ENCODE results near the gene SCCPDH.

The SCCPDH gene

GRCh38 chr1:246755419-246755818 lies 31.2 kb downstream of the SCCPDH start:
- Histone ChIP-seq H3K4me3 (replicated peaks; ENCODE audit: insufficient read depth, low read length) (no peak overlapping the region), H3K27ac (replicated peaks) (no peak overlapping the region), H3K27me3 (ENCODE audit: insufficient read depth, poor library complexity, severe bottlenecking) (no peaks in the 10 kb centered on the region)
- TF ChIP-seq SPI1 (IDR thresholded peaks at IDR 0.05; ENCODE audit: borderline replicate concordance, low read depth) (no peak), POLR2AphosphoS5 (IDR thresholded peaks at IDR 0.05; ENCODE audit: low read depth) (no peak), REST (IDR thresholded peaks at IDR 0.05; ENCODE audit: insufficient replicate concordance, low read depth) (no peak), GABPA (IDR thresholded peaks at IDR 0.05; ENCODE audit: low read depth) (no peak), CTCF (IDR thresholded peaks at IDR 0.05; ENCODE audit: insufficient read depth, low read length) (no peak)
- no peak for DNase-seq (ENCODE audit: low read depth in 1 of 2, low spot score in 1 of 2)

GRCh38 chr1:246760422-246761347 lies 36.5 kb downstream of the SCCPDH start:
- TF ChIP-seq SPI1 (IDR thresholded peaks at IDR 0.05; ENCODE audit: borderline replicate concordance, low read depth) (0 out of 2 replicates have a peak, but pooled peaks have one; percentile 6), REST (IDR thresholded peaks at IDR 0.05; ENCODE audit: insufficient replicate concordance, low read depth) (no peak)
- no peaks in the 10 kb centered on the region for H3K27me3 ChIP-seq (ENCODE audit: insufficient read depth, poor library complexity, severe bottlenecking)
- no peak for DNase-seq (ENCODE audit: low read depth in 1 of 2, low spot score in 1 of 2)

GRCh38 chr1:246761396-246761795 lies 37.2 kb downstream of the SCCPDH start:
- Histone ChIP-seq H3K27me3 (ENCODE audit: insufficient read depth, poor library complexity, severe bottlenecking) (no peaks in the 10 kb centered on the region), H3K4me3 (replicated peaks; ENCODE audit: insufficient read depth, low read length) (no peak overlapping the region), H3K27ac (replicated peaks) (no peak overlapping the region)
- TF ChIP-seq CTCF (IDR thresholded peaks at IDR 0.05; ENCODE audit: insufficient read depth, low read length) (no peak), SPI1 (IDR thresholded peaks at IDR 0.05; ENCODE audit: borderline replicate concordance, low read depth) (no peak), POLR2AphosphoS5 (IDR thresholded peaks at IDR 0.05; ENCODE audit: low read depth) (no peak), GABPA (IDR thresholded peaks at IDR 0.05; ENCODE audit: low read depth) (no peak), REST (IDR thresholded peaks at IDR 0.05; ENCODE audit: insufficient replicate concordance, low read depth) (no peak)
- DNase-seq (ENCODE audit: low read depth in 1 of 2, low spot score in 1 of 2), result no peak

More at GRCh38 chr1:246760422-246761347, 36.5 kb downstream of the SCCPDH start:
- Histone ChIP-seq H3K4me3 (replicated peaks; ENCODE audit: insufficient read depth, low read length) (no peak overlapping the region), H3K27ac (replicated peaks) (no peak overlapping the region)

Data from HL-60 (cell line).